Brain pericyte (primary cell): ENCODE data around the gene ORM2.

Experiments
- DNase-seq: peaks from one replicate; pipeline ENCODE4 v3.0.0-alpha.2; 2012; ENCODE audit warnings: low read depth, low spot score

The ORM2 gene

DNA sequence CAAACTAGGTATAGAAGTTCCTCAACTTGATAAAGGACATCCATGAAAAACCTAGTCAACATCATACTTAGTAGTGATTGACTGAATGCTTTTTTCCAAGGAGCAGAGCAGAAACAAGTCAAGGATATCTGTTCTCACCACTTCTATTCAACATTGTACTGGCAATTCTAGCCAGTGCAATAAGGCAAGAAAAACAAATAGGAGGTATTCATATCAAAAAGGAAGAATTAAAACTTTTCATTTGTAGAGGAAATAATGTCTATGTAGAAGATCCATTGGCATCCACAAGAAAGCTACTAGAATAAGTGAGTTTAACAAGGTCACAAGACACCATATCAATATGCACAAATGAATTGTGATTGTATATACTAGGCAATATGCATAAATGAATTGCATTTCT, 35.0 kb upstream of the ORM2 start:
- no peak for DNase-seq

DNA sequence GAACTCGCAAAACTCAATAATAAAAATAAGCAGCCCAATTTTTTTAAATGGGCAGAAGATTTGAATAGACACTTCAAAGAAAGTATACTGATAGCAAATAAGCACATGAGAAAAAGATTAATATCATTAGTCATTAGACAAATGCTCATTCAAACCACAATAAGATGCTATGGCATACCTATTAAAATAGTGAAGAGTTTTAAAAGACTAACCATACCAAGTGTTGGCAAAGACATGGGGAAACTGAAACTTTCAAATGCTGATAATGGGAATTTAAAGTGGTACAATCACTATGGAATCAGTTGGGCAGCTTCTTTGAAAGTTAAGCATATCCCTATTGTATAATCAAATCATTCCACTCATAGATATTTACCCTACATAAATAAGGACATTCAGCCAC, 33.3 kb upstream of the ORM2 start:
- DNase-seq = no peak

DNA sequence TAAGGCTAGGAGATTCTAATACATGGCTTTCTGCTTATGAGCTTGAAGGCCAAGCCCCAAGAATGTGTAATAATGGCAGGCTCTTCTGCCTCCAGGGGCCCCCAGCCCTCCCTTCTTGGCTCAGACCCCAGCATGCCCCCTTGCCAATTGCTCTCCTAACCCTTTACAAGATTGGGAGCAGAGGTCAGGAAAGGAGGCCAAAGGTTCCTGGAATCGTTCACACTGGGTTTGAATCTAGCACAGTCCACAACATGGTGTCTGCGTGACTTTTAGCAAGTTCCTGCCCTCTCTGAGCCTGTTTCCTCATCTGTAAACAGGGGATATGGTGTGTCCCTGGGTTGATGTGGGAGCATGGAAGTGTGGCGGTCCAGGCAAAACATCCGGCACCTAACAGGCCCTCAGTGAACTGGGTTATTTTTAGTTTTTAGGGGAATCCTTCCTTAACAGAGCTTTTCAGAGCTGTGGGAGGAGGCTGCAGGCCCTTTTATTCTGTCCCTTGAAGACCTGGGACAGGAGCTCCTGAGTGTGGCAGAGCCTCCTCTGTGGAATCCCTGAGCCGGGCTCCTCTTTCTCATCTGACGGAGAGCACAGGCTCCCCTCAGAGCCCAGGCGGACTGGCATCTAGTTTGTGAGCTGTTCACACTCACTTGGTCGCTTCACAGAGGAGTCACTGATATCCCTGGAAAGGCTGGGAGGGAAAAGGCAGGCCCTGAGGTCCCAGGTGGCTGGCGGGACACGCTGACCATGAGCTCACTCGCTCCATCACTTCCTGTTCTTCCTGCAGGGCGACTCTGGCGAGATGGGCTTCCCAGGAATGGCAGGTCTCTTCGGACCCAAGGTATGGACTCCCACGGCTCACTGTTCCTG, 30.1 kb upstream of the ORM2 start:
- no peak for DNase-seq

DNA sequence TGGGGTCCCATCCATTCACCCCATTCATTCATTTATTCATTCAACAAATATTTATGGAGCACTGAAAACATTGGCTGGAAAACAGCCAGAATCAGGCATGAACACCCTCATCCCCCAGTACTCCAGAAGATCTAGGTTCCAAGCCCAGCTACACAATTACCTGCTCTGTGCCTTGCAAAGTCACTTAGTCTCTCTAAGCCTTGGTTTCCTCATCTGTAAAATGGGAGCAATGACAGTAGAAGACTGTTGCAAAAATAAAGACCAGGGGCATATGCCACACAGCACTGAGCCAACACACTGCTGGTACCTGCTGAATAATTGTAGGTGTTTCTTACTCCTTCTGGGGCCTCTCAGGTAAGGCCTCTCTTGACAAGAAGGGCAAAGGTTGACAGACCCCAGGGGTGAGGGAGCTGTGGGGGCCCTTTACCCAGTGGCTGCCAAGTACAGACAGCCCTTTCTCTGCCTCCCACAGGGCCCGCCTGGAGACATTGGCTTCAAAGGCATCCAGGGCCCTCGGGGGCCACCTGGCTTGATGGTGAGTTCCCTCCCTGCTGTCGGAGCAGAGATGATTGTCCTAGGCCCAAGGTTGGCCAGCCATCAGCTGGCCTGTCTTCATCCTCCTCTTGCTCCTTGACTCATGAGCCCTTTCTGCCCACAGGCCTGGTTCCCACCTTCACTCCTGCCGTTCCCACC, 29.4 kb upstream of the ORM2 start:
- DNase-seq = no peak

DNA sequence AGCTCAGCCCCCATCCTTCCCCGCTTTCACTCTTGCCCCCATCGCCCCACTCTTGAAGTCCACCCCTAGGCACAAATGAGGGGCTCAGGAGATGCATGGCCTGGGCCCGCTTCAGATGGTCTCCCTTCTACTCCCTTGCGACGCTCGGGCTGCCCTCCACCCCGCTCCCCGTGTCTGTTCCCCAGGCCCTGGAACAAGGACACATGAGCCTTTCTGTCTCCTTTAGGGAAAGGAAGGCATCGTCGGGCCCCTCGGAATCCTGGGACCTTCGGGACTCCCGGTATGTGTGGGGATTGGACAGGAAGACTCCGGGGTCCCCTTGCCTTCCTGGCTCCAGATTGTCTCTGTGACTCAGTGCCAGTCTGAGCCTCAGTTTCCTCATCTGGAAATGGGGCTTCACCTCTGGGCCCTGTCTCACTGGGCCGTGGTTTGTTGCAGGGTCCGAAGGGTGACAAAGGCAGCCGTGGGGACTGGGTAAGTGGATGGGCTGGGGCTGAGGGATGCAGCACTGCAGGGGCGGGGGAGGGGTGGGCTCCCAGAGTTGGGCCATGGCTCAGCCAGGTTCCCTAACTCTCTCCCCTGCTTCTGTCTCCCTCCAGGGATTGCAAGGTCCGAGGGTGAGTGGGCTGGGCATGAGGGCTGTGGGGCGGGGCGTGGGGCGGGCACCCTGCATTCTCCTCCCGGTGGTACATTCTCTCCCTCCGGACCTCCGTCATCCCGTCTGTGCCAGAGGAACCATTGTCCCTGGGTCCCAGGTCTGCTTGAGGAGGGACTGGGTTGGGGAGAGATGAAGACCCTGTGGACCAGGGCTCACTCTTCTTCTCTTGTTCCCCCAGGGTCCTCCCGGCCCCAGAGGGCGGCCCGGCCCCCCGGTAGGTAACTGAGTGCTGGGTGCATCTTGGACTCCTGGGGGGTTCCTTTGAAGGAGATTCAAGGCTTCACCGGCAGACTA, 28.5 kb upstream of the ORM2 start:
- DNase-seq = no peak

DNA sequence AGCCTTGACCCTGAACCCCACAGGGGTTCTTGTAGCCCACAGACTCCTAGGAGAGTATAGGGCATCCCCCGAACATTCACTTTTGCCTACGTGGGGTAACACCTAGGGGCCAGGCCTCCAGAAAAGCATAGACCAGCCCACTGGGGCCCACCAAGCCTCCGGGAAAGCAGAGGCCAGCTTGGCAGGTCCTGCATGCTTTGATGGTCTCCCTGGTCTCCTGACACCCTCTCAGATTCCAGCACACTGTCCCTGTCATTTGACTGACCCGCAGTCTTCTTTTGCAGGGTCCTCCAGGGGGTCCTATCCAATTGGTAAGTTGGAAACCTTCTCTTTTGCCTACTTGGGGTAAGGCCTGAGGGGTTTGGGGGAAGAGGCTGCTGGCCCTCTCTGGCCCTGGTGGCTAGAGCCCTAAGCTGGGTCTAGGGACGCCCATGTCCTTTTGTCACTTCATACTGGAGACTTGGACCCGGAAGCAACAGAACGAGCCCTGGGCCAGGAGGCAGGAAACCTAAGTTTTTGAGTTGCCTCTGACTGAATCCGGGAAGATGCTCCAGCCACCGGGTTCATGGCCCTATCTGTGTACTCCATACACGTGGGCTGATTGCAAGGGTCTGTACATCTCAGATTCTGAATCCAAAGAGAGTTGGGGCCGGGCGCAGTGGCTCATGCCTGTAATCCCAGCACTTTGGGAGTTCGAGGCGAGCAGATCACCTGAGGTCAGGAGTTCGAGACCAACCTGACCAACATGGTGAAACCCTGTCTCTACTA, 27.7 kb upstream of the ORM2 start:
- no peak for DNase-seq

DNA sequence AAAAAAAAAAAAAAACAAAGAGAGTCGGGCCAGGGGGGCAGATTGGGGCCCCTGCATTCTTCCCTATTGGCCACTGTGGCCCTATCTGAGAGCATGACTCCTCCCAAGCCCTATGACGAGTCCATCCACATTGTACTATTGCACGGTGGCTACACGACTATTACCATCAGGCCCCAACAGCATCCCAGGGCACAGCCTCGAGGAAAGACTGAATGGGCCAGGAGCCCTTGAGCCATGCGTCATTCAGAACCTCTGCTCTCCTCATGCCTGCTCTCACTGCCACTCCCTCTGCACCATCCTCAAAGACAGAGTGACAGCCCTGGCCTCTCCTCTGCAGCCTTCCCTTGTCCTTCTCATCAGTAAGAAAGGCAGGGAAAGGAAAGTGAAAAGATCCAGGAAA, 26.9 kb upstream of the ORM2 start:
- no peak for DNase-seq

DNA sequence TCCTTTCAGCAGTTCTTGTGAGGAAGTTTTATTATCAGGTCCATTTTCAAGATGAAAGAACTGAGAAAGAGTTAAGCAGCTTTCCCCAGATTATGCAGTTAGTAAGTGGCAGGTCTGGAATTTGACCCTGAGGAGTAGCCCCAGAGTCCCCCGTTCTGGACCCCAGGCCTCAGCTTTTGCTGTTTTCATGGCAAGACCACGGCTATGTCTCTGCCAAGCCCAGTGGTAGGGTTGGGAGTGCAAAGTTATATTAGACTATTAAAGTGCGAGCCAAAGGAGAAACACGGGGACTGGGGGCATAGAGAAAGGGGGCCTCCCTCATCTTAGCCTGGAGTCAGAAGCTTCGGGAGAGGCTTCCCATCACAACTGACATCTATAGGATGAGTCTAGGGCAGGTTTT, 26.1 kb upstream of the ORM2 start:
- no peak for DNase-seq

DNA sequence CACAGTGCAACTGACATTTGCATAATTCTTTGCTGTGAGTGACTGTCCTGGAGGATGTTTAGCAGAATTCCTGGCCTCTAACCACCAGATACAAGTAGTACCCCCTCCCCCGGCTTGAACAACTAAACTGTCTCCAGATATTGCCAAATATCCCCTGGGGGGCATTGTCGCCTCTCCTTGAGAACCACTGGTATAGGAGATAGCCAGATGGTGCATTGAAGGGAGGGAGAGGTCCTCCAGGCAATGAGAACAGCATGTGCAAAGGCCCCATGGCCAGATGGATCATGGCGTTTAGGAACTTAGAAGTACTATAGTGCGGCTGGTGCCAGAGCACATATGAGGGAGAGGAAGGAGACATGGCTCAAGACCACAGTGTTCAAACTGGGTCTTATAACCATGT, 25.7 kb upstream of the ORM2 start:
- DNase-seq = no peak

DNA sequence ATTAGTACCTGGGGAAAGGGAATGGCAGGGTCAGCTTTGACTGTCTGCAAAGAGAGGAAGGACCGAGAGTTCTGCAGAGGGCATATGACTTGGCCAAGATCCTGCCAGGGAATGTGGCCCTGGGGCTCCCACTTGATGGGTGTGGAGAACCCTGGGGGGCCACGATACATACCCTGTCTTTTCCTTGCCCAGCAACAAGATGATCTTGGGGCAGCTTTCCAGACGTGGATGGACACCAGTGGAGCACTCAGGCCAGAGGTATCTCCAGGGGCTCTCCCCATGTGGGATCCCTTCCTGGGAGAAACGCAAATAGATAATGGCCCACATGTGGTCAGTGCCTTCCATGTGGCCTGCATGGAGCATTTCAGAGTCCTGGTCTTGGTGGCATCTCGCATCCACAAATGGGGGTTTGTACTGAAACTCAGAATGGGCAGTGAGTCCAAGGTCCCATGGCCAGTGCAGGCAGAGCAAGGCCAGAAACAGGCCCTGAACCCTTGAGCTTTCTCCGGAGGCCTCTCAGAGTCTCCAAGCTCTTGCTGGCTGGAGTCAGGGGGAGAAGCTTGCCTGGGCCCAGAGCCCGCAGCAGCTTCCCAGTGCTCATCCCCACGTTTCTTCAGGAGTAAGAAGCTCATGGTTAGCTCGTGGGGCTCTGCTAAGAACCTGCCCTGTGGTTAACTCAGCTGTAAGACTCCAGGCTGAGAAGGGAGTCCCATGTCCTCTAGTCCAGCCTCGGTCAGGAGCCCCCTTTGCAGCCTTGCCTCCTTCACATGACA, 25.1 kb upstream of the ORM2 start:
- no peak for DNase-seq

DNA sequence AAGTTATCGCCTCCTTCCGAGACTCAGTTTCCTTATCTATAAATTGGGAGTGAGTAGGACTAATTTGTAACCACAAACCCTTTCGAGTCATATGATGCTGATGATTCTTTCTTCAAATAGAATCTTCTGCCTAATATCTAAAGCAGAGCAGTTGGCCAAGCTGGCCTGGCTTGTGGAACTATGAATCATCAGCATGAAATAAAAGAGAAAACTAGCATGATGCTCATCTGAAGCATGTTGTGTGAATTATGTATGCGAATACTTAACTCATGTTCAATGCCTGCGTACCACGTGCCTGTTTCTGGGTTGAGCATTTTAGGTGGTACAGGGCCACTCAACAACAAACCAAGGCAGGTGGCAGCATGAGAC, 21.8 kb upstream of the ORM2 start:
- DNase-seq = no peak

DNA sequence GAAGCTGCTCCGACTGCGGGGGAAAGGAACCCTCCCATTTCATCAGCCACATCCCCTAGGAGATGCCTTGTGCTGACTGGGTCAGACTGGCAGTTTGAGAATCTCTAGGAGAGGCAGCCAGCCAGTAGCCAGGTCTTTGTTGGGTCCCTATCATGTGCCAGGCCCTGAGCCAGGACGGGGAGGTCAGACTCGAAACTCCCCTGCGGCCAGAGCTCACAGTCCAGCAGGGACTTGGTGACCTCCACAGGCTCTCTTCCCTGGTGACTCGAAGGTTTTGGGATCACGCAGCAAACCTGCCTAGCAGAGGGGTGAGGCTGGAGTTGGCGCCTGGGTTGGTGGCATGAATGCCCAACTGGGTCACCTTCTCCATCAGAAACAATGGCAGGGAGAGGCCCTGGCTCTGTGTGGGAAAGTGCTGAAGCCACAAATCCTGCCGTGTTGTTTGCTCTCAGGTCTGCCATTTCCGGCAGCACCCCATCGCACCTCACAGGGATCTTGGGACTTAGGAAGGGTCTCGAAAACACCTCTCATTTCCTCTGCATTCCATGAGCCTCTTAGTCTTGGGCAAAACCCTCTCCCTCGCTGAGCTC, 21.2 kb upstream of the ORM2 start:
- no peak for DNase-seq

DNA sequence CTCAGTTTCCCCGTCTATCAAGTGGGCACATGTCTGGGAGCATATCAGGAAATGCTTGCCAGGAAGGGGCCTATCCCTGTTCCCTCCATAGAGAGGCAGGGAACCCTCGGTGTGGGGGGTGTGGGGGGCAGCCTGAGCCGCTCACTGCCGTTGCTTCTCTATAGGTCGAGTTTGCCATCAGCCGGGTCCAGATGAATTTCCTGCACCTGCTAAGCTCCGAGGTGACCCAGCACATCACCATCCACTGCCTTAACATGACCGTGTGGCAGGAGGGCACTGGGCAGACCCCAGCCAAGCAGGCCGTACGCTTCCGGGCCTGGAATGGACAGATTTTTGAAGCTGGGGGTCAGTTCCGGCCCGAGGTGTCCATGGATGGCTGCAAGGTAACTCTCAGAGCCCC, 20.6 kb upstream of the ORM2 start:
- no peak for DNase-seq

DNA sequence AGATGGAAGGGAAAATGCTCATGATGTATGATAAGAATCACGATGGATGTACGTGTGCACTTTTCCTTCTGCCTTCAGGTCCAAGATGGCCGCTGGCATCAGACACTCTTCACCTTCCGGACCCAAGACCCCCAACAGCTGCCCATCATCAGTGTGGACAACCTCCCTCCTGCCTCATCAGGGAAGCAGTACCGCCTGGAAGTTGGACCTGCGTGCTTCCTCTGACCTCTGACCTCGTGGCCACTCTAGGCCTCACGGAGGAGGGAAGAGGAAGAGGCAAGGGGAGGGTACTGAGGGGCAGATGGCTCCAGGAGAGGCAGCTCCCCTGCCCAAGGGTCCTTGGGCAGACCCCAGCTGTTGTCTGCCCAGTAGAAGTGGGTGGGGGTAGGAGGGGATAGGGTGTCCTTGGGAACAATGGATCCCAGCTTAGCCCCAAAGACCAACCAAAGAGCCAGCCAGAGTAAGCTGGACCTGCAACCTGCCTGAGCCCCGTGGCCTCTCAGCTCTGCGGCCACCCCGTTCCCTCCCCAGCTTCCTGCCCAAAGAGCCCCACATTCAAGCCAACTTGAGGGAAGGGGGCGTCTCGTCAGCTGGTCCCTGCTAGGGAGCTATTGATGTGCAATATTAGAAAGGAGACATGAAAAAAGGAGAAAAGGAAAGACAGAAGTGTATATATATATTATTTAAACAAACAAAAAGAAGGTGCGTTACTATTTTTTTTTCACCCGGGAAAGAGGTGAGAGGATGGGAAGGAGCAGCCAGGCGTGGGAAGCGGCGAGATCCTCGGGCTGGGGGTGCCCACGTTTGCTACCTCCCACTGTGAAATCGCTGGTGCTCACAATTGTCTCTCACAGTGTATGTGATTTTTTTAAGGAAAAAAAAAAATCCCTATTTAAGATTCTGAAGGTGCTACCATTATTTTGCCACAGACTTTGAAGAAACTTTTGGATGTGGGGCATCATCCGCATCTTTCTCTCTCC, 18.9 kb upstream of the ORM2 start:
- DNase-seq = no peak

DNA sequence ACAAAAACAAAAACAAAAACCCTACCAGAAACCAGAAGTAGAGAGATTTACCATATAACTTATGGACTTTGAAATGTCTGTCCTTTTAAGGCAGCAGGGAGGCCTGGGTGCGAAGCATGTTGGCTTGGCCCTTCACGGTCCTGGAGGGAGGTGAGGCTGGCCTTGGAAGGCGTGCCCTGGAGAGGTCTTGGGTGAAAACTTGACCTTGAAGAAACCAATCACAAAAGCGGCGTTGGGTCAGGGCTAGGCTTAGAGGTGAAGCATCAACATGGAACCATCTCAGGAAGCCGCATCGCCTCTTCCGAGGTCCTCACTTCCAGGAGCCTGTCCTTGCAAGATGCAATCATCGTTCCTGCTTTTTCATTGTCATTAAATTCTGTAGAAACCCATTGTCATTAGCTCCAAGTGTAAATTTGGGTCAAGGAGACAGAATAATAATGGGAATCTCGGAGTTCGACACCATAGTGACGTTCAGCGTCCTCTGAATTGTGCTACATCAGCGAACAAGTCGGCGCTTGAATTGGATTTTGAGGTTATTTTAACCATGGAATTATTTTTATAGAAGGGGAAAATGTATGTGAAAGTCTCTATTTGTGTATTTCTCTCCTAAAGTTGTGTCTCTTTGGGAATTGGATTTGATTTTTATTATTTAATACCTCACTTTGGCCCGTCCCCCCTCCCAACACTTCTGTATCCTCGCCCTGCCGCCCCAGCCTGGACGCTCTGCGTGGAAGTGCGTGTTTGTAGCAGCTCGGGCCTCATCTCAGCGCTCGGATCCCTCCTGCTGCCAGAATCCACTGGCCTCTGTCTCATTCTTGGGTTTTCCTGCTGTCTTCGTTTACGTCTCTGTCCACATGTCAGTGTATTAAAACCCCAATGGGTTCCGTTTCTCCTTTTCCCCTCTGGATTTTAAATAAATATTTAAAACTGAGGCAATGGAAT, 17.8 kb upstream of the ORM2 start:
- no peak for DNase-seq

DNA sequence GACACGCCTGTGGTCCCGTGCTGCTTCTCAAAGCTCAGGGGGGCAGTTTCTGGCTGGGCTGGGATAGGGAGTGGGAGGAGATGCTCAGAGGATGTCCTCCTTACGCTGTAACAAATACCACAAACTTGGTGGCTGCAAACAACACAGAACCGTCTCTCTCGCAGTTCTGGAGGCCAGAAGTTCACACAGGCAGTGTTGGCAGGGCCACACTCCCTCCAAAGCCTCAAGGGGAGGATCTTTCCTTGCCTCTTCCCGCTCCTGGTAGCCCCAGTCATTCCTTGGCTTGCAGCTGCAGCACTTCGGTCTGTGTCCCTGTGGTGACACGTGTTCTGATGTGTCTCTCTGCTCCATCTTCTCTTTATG, 17.2 kb upstream of the ORM2 start:
- no peak for DNase-seq

DNA sequence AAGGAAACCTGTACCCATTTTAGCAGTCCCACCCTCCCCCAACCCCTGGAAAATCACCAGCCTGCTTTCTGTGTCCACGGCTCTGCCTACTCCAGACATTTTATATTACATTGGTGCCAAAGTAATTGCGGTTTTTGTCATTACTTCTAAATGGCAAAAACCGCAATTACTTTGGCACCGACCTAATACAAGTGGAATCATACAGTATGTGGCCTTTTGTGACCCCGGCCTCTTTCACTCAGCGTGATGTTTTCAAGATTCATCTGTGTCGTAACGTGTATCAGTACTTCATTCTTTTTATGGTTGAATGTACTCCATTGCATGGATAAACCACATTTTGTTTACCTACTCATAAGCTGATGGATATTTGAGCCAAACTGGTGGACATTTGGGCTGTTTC, 16.5 kb upstream of the ORM2 start:
- no peak for DNase-seq

DNA sequence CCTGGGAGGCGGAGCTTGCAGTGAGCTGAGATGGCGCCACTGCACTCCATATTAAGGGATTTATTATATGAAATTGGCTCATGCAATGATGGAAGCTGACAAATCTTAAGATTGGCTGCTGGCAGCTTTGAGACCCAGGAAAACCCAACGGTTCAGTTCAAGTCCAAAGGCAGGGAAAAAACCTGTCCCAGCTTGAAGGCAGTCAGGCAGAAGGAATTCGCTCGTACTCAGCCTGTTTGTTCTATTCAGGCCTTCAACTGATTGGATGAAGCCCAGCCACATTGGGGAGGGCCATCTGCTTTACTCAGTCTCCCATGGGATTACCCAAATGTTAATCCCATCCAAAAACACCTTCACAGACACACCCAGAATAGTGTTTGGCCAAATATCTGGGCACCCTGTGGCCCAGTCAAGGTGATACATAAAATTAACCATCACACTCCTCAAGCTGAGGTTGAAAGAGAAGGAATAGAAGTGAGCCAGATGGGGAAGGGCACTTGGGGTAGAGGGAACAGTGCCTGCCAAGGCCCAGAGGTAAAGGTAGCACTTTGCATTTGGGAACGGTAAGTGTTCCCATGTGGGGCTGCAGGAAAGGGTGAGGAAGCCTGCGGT, 15.3 kb upstream of the ORM2 start:
- DNase-seq = no peak
